Breast epithelium (tissue), 4 donors: ENCODE measurements around the gene GPR75. TPM values are rescaled to one million over a fixed set of nuclear protein-coding genes. Genes with fewer than 3 reads are reported as not detected.
A peak's percentile ranks its signal among the peaks of the same experiment; 100 is the strongest.

ENCODE experiments used
- DNase-seq, 2 donors: peaks; one replicate each; pipeline ENCODE4 v3.0.0-alpha.2; 2019; ENCODE audit warnings: low spot score in 2 of 2
- H3K27ac ChIP-seq, 2 donors: fragments of 200-600 bp; sonication (generic) in 1 of 2; one replicate each; pipeline ENCODE4 v1.5.1; 2016 to 2019; ENCODE audit warnings: mild to moderate bottlenecking in 1 of 2
- H3K27me3 ChIP-seq, 2 donors: fragments of 200-600 bp; sonication (generic) in 1 of 2; one replicate each; pipeline versions ENCODE4 v1.5.1 to v1.6.0; 2017 to 2019; ENCODE audit warnings: control low read depth in 1 of 2, mild to moderate bottlenecking in 1 of 2
- H3K36me3 ChIP-seq: fragments of 200-600 bp; one replicate; pipeline ENCODE4 v1.5.1; 2019
- H3K4me1 ChIP-seq, 2 donors: fragments of 200-600 bp; sonication (generic); one replicate each; pipeline ENCODE4 v1.5.1; 2016 to 2019; ENCODE audit warnings: control low read depth in 1 of 2
- H3K4me3 ChIP-seq, 3 donors: fragments of 200-600 bp; sonication (generic); 1 replicate in 2 of 3; 2 replicates in 1 of 3; pipeline ENCODE4 v1.5.1; 2016 to 2019; ENCODE audit warnings: mild to moderate bottlenecking in 3 of 3, moderate library complexity in 2 of 3
- H3K9me3 ChIP-seq, 2 donors: fragments of 200-600 bp; sonication (generic) in 1 of 2; one replicate each; pipeline ENCODE4 v1.5.1; 2016 to 2019; ENCODE audit warnings: control low read depth in 1 of 2
- POLR2A ChIP-seq: fragments of 450-650 bp; IDR thresholded peaks from one replicate; pipeline ENCODE4 v1.6.1; 2016; ENCODE audit warnings: antibody characterized with exemption, mild to moderate bottlenecking, moderate library complexity
- POLR2AphosphoS5 ChIP-seq, 3 donors: sonication (generic); formaldehyde crosslinking; IDR thresholded peaks; one replicate each; pipeline ENCODE4 v1.6.1; 2017; ENCODE audit warnings: antibody characterized with exemption in 3 of 3
- intact Hi-C: fragments of 100-400 bp; cut with DNase I; formaldehyde crosslinking; loops from one replicate; pipeline ENCODE4 v1.15.1; 2023; ENCODE audit warnings: low total_unique reads
- total RNA-seq, 3 donors: library from RNA; depleted of rRNA; stranded (reverse); fragments of >200 nt; gene quantifications; one replicate each; pipeline ENCODE4 v1.1.0, GENCODE V29; 2016
- TF ChIP-seq, protein P1 (sequence below), 3 donors: fragments of 450-650 bp; IDR thresholded peaks; one replicate each; pipeline ENCODE4 v1.5.1; 2016 to 2017; ENCODE audit warnings: antibody characterized with exemption in 3 of 3, mild to moderate bottlenecking in 3 of 3, moderate library complexity in 3 of 3

GPR75 gene
- total RNA-seq, 3 donors from 2014 or later = 3.2 to 11.3 (median 4.9) TPM

DNA sequence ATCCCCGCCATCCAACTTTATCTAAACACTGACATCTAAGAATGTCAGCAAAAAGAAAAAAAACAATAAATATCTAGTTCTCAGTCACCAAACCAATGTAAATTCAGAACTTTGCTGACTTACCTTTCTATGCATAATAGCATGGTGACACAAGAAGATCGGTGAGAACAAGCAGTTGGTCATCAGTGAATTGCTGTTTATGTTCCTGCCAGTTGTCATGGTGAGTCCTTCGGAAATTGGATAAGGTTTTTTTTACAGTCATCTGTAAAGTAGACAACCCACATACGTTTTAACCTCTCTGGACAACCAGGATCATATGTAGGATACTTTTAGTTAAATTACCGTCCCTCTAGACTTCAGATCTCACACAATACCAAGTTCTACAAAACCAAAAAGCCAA, 6.2 kb upstream of the GPR75 start:
- Histone ChIP-seq H3K27me3 (no peaks in the 10 kb centered on the region), H3K4me3 (no peak overlapping the region), H3K9me3 (no peaks in the 10 kb centered on the region), H3K4me1 (no peaks in the 10 kb centered on the region), H3K36me3 (no peaks in the 10 kb centered on the region), H3K27ac (peak overlapping the region; percentile 19 to 63)
- no peak for DNase-seq
- intact Hi-C loops = no loop called here
- TF ChIP-seq POLR2A = no peak
- no peak for TF ChIP-seq POLR2AphosphoS5 (IDR thresholded peaks at IDR 0.05)
- TF ChIP-seq, protein P1, sequence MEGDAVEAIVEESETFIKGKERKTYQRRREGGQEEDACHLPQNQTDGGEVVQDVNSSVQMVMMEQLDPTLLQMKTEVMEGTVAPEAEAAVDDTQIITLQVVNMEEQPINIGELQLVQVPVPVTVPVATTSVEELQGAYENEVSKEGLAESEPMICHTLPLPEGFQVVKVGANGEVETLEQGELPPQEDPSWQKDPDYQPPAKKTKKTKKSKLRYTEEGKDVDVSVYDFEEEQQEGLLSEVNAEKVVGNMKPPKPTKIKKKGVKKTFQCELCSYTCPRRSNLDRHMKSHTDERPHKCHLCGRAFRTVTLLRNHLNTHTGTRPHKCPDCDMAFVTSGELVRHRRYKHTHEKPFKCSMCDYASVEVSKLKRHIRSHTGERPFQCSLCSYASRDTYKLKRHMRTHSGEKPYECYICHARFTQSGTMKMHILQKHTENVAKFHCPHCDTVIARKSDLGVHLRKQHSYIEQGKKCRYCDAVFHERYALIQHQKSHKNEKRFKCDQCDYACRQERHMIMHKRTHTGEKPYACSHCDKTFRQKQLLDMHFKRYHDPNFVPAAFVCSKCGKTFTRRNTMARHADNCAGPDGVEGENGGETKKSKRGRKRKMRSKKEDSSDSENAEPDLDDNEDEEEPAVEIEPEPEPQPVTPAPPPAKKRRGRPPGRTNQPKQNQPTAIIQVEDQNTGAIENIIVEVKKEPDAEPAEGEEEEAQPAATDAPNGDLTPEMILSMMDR (IDR thresholded peaks at IDR 0.05) = no peak

DNA sequence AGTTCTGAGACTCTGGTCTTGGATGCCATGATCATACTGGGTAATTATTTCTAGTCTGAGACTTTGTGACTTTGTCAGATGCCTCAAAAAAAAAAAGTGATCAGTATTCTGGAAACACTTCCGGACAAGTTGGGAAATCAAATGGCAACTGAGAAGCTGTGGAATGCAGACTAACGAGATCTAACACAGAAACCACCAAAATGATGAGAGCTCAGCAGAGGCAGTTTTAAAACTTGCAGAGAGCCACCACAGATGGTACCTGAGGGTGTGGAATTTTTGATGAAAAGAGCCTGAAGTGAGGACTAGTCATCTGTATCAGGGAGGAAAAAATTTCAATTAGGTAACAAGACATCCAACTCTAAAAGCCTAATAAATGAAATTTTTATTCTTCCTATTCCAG, 5.5 kb upstream of the GPR75 start:
- peak in 1 of 2 donors; percentile 57 for DNase-seq
- TF ChIP-seq, protein P1 (IDR thresholded peaks at IDR 0.05) = no peak
- TF ChIP-seq POLR2AphosphoS5 (IDR thresholded peaks at IDR 0.05) (peak in 1 of 3 donors; percentile 40), POLR2A (no peak)
- no peak overlapping the region for H3K4me3 ChIP-seq
- intact Hi-C loops = no loop called here
- H3K9me3 ChIP-seq = no peaks in the 10 kb centered on the region
- peak overlapping the region; percentile 19 to 63 for H3K27ac ChIP-seq
- no peaks in the 10 kb centered on the region for H3K36me3 ChIP-seq
- no peaks in the 10 kb centered on the region for H3K4me1 ChIP-seq
- no peaks in the 10 kb centered on the region for H3K27me3 ChIP-seq

DNA sequence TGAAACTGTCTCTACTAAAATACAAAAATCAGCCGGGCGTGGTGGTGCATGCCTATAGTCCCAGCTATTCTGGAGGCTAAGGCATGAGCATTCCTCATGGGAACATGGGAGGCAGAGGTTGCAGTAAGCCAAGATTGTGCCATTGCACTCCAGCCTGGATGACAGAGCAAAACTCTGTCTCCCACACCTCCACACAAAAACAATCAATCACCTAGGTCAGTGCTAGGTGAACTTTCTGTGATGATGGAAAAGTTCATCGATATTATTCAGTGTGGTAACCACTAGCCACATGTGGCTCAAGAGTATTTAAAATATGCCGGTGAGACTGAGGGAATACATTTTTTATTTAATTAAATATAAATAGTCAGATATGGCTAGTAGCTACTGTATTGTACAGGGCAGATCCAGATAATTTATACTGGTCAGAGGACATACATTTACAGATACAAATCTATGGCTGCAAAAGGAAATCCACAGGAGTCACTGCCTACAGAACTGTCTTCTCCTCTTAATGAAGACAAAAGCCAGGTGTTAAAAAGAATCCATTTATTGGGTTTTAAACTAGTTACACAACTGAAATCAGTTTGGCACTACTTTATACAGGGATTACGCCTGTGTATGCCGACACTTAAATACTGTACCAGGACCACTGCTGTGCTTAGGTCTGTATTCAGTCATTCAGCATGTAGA, 3.9 kb upstream of the GPR75 start:
- Histone ChIP-seq H3K27ac (no peak overlapping the region), H3K9me3 (no peaks in the 10 kb centered on the region), H3K36me3 (no peaks in the 10 kb centered on the region), H3K4me1 (no peaks in the 10 kb centered on the region), H3K27me3 (no peaks in the 10 kb centered on the region), H3K4me3 (no peak overlapping the region)
- intact Hi-C loops = no loop called here
- TF ChIP-seq POLR2A (no peak), POLR2AphosphoS5 (IDR thresholded peaks at IDR 0.05) (no peak)
- TF ChIP-seq, protein P1 (IDR thresholded peaks at IDR 0.05) = no peak
- DNase-seq = no peak

DNA sequence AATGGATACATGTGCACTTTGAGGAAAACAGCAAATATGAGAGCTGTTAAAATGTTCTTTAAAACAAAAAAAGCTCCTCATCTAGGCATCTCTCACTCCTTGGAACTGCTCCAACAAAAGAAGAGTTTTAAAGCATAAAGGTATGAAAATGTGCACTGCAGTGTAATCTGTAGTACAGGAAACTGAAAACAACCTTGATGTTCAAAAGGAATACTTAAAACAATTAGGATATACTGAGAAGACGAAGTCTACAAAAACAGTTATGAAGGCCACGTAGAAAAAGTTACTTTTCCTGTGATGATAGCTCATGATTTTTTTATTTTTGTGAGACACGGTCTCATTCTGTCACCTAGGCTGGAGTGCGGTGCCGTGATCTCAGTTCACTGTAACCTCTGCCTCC, 2.1 kb upstream of the GPR75 start:
- Histone ChIP-seq H3K36me3 (no peaks in the 10 kb centered on the region), H3K9me3 (no peaks in the 10 kb centered on the region), H3K4me1 (no peaks in the 10 kb centered on the region), H3K27ac (no peak overlapping the region), H3K4me3 (no peak overlapping the region), H3K27me3 (no peaks in the 10 kb centered on the region)
- TF ChIP-seq, protein P1 (IDR thresholded peaks at IDR 0.05) = no peak
- TF ChIP-seq POLR2AphosphoS5 (IDR thresholded peaks at IDR 0.05) = no peak
- TF ChIP-seq POLR2A = no peak
- intact Hi-C loops = no loop called here
- DNase-seq = no peak

DNA sequence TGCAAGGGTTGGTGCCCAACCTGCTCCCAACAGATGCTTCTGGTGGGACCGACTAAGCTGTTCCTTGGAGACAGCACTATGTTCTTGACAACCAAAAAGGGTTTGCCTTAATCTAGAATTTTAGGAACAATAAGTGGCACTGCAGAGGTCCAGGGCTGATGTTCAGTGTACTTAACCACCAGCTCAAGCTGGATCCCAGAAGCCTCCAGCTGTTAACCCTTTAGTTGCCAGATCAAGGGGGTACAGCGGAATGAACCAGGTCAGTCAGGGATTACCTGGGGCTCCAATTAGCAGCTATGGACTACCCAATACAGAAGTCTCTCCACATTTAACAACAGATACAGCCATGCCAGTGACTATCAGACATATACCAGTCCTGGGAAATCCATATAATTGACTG, 3.5 kb downstream of the GPR75 start:
- intact Hi-C loops = no loop called here
- H3K9me3 ChIP-seq = no peaks in the 10 kb centered on the region
- H3K27me3 ChIP-seq = no peaks in the 10 kb centered on the region
- DNase-seq = no peak
- TF ChIP-seq, protein P1 (IDR thresholded peaks at IDR 0.05) = no peak
- no peak for TF ChIP-seq POLR2A
- no peak for TF ChIP-seq POLR2AphosphoS5 (IDR thresholded peaks at IDR 0.05)
- H3K4me3 ChIP-seq = no peak overlapping the region
- no peaks in the 10 kb centered on the region for H3K4me1 ChIP-seq
- H3K36me3 ChIP-seq = no peaks in the 10 kb centered on the region
- no peak overlapping the region for H3K27ac ChIP-seq
